Measurements from ENCODE around the gene STRA6.

DNA sequence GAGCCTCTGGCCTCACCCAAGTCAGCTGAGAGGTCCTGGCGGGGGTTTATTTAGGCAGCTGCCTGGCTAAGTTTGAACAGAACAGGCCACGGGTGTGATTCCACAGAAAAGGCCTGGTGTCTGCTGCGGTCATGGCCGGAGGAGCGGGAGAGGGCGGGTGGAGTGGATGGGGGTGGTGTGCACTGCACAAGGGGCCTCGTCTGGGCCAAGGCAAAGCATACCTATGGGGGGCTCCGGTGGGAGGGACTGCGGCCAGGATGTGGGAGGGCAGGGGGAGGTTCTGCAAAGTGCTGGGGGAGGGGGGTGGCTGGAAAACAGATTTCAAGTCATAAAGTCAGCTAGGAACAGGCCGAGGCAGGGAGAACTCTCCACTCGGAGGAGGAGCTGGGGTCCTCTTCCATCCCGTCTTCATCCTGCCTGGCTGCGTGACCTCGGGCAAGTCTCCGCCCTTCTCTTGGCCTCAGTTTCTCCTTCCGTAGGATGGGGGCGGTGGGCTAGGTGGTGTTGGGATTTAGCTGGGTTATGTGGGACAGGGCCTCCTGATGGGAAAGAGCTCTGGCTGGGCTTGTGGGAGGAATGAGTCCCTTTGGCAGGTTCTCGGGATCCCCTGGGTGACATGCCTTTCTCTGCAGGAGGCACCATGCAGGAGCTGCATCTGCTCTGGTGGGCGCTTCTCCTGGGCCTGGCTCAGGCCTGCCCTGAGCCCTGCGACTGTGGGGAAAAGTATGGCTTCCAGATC is 28.2 kb downstream of the STRA6 start:
- TF ChIP-seq, protein P1, sequence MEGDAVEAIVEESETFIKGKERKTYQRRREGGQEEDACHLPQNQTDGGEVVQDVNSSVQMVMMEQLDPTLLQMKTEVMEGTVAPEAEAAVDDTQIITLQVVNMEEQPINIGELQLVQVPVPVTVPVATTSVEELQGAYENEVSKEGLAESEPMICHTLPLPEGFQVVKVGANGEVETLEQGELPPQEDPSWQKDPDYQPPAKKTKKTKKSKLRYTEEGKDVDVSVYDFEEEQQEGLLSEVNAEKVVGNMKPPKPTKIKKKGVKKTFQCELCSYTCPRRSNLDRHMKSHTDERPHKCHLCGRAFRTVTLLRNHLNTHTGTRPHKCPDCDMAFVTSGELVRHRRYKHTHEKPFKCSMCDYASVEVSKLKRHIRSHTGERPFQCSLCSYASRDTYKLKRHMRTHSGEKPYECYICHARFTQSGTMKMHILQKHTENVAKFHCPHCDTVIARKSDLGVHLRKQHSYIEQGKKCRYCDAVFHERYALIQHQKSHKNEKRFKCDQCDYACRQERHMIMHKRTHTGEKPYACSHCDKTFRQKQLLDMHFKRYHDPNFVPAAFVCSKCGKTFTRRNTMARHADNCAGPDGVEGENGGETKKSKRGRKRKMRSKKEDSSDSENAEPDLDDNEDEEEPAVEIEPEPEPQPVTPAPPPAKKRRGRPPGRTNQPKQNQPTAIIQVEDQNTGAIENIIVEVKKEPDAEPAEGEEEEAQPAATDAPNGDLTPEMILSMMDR (IDR thresholded peaks at IDR 0.05): no peak
- TF ChIP-seq EZH2 (IDR thresholded peaks at IDR 0.05; ENCODE audit: borderline replicate concordance, insufficient read depth, low read depth, low read length, poor library complexity, severe bottlenecking): no peak
